Panc1 (cell line): Measurements from ENCODE around the gene DIP2C. TPM values are rescaled to one million over a fixed set of nuclear protein-coding genes. Genes with fewer than 3 reads are reported as not detected.

Experiments
- ATAC-seq: fragments of 200-7000 bp; cut with Tn5 transposase; 2 replicates; pipeline ENCODE4 v1.9.1; 2020; ENCODE audit warnings: mild to moderate bottlenecking, moderate library complexity
- BruUV-seq: library from RNA; stranded (reverse); fragments of 400-500 nt; replicated peaks from 2 replicates; lab custom pipeline; 2021; lab: Mats Ljungman, UMichigan
- CTCF ChIA-PET: fragments of 300-600 bp; sonication (Branson Sonifier 250); formaldehyde crosslinking; loops from one replicate; lab custom pipeline; 2022; ENCODE audit warnings: antibody characterized with exemption; lab: Charles Lee
- POLR2A ChIA-PET: fragments of 300-600 bp; sonication (Branson Sonifier 250); formaldehyde crosslinking; loops from one replicate; lab custom pipeline; 2022; ENCODE audit warnings: antibody characterized with exemption; lab: Charles Lee
- DNase-seq: peaks from one replicate; pipeline ENCODE4 v3.0.0-alpha.2; 2010; ENCODE audit warnings: low read depth, low spot score
- H3K27ac ChIP-seq: 2 replicates; pipeline ENCODE4 v1.5.1; 2011; ENCODE audit warnings: mild to moderate bottlenecking, low read length, inconsistent platforms
- H3K27me3 ChIP-seq: fragments of 200-500 bp; sonication (Bioruptor generic); 2 replicates; pipeline ENCODE4 v1.6.0; 2014; ENCODE audit warnings: low read length, inconsistent platforms; ENCODE audit not compliant: control insufficient read depth, insufficient read depth
- H3K36me3 ChIP-seq: fragments of 200-500 bp; sonication (Bioruptor generic); 2 replicates; pipeline ENCODE4 v1.5.1; 2014; ENCODE audit warnings: inconsistent platforms, mild to moderate bottlenecking, low read length, moderate library complexity; ENCODE audit not compliant: control insufficient read depth, insufficient read depth
- H3K4me1 ChIP-seq: 2 replicates; pipeline ENCODE4 v1.5.1; 2011; ENCODE audit warnings: inconsistent platforms, mild to moderate bottlenecking, low read length, moderate library complexity; ENCODE audit not compliant: control insufficient read depth, insufficient read depth
- H3K4me3 ChIP-seq, 2 experiments: 2 replicates each; pipeline ENCODE4 v1.5.1; 2011 to 2012; ENCODE audit warnings: low read depth in 2 of 2, low read length in 2 of 2, mild to moderate bottlenecking in 2 of 2, inconsistent platforms in 1 of 2, moderate library complexity in 1 of 2
- H3K9me3 ChIP-seq: fragments of 200-500 bp; sonication (Bioruptor generic); 2 replicates; pipeline ENCODE4 v1.5.1; 2014; ENCODE audit warnings: low read depth, mild to moderate bottlenecking, inconsistent platforms, low read length, moderate library complexity; ENCODE audit not compliant: control insufficient read depth, insufficient read depth
- CTCF ChIP-seq: fragments of 450-650 bp; IDR thresholded peaks from 2 replicates; pipeline ENCODE4 v1.5.1; 2017; ENCODE audit warnings: mild to moderate bottlenecking
- POLR2AphosphoS5 ChIP-seq: IDR thresholded peaks from 2 replicates; pipeline ENCODE4 v1.6.1; 2012; ENCODE audit warnings: mild to moderate bottlenecking, low read depth, low read length, moderate library complexity
- REST ChIP-seq, 2 experiments: IDR thresholded peaks; 2 replicates each; pipeline ENCODE4 v1.6.1; 2011 to 2012; ENCODE audit warnings: low read depth in 2 of 2, control low read depth in 1 of 2, low read length in 1 of 2, mild to moderate bottlenecking in 1 of 2, moderate library complexity in 1 of 2; ENCODE audit not compliant: insufficient read depth in 1 of 2
- SIN3A ChIP-seq: IDR thresholded peaks from 2 replicates; pipeline ENCODE4 v1.6.1; 2012; ENCODE audit warnings: low read depth, mild to moderate bottlenecking, low read length, moderate library complexity, borderline replicate concordance; ENCODE audit not compliant: insufficient read depth
- TCF7L2 ChIP-seq: IDR thresholded peaks from 2 replicates; pipeline ENCODE4 v1.6.1; 2011; ENCODE audit warnings: mild to moderate bottlenecking, low read depth, low read length, inconsistent platforms
- in situ Hi-C: cut with HindIII; loops from 2 replicates; pipeline ENCODE4 v1.10.0; 2016; ENCODE audit warnings: low sequenced_read_pairs, low pct_unique_long_range_greater_than_20kb
- intact Hi-C: fragments of 100-400 bp; cut with micrococcal nuclease; formaldehyde crosslinking; loops from one replicate; pipeline ENCODE4 v1.10.0; 2022; ENCODE audit not compliant: unreplicated experiment
- total RNA-seq: library from RNA; stranded (reverse); gene quantifications from one replicate; pipeline ENCODE4 v1.2.1, GENCODE V29; 2021; ENCODE audit not compliant: unreplicated experiment

DIP2C gene
- total RNA-seq, 1 experiment from 2014 or later, result 13.2 TPM

- H3K36me3 ChIP-seq, result no peaks in the 10 kb centered on the region
These were observed 405.5 kb downstream of the DIP2C start for GRCh38 chr10:283916-284356.

GRCh38 chr10:283140-283479, 406.4 kb downstream of the DIP2C start:
- DNase-seq (no peak), ATAC-seq (no peak)
- H3K4me3 ChIP-seq, result no peak overlapping the region
- CTCF ChIA-PET, result no interaction called here
- intact Hi-C loops, result no loop called here
- BruUV-seq, result no TSS peak
- H3K4me1 ChIP-seq, result no peaks in the 10 kb centered on the region
- in situ Hi-C loops, result no loop called here
- H3K36me3 ChIP-seq, result no peaks in the 10 kb centered on the region
- H3K27ac ChIP-seq, result no peak overlapping the region
- no peaks in the 10 kb centered on the region for H3K27me3 ChIP-seq
- POLR2A ChIA-PET, result no interaction called here
- no peaks in the 10 kb centered on the region for H3K9me3 ChIP-seq
- no peak for TF ChIP-seq POLR2AphosphoS5

More at GRCh38 chr10:283916-284356, 405.5 kb downstream of the DIP2C start:
- no peak for TF ChIP-seq REST (IDR thresholded peaks at IDR 0.05; ENCODE audit: insufficient read depth in 1 of 2, low read depth in 2 of 2, low read length in 1 of 2)
- no peak for TF ChIP-seq POLR2AphosphoS5
- ChIA-PET POLR2A (no interaction called here), CTCF (no interaction called here)
- no peaks in the 10 kb centered on the region for H3K27me3 ChIP-seq
- H3K27ac ChIP-seq, result no peak overlapping the region
- intact Hi-C loops, result no loop called here
- no peaks in the 10 kb centered on the region for H3K4me1 ChIP-seq
- ATAC-seq, result no peak
- no TSS peak for BruUV-seq
- no peak for DNase-seq
- no peaks in the 10 kb centered on the region for H3K9me3 ChIP-seq
- H3K4me3 ChIP-seq, result no peak overlapping the region
- in situ Hi-C loops, result no loop called here

- TF ChIP-seq TCF7L2 (no peak), REST (IDR thresholded peaks at IDR 0.05; ENCODE audit: insufficient read depth in 1 of 2, low read depth in 2 of 2, low read length in 1 of 2) (no peak), SIN3A (no peak), CTCF (no peak), POLR2AphosphoS5 (no peak)
- in situ Hi-C loops, result no loop called here
- ATAC-seq (no peak), DNase-seq (no peak)
- H3K27me3 ChIP-seq, result no peaks in the 10 kb centered on the region
- H3K36me3 ChIP-seq, result no peaks in the 10 kb centered on the region
- no peaks in the 10 kb centered on the region for H3K9me3 ChIP-seq
- intact Hi-C loops, result no loop called here
- BruUV-seq, result no TSS peak
- H3K27ac ChIP-seq, result no peak overlapping the region
- no peak overlapping the region for H3K4me3 ChIP-seq
- H3K4me1 ChIP-seq, result no peaks in the 10 kb centered on the region
- ChIA-PET CTCF (no interaction called here), POLR2A (no interaction called here)
These were observed 407.0 kb downstream of the DIP2C start for GRCh38 chr10:282294-283139.
